NCI-H82 (cell line): ENCODE measurements around the gene LRRC75A.
"Not testable (repeated sequence)": the region's sequence is repeated elsewhere in the genome, so short reads cannot be mapped to it uniquely, and the experiment has no call there.

Experiments used
- DNase-seq: peaks from one replicate; lab custom pipeline; 2025; lab: John Stamatoyannopoulos, UW

The LRRC75A gene

GRCh38 chr17:16398270-16399267, 93.4 kb downstream of the LRRC75A start:
- peak; percentile 55 for DNase-seq

GRCh38 chr17:16396693-16397092, 95.3 kb downstream of the LRRC75A start:
- DNase-seq, result not testable (repeated sequence)

- DNase-seq, result peak; percentile 49
Observed at GRCh38 chr17:16395887-16396286, 96.1 kb downstream of the LRRC75A start.

GRCh38 chr17:16392491-16392890, 99.5 kb downstream of the LRRC75A start:
- DNase-seq, result not testable (repeated sequence)
